GM06990 (cell line): ENCODE measurements around the gene AKAP1.

Source experiments
- DNase-seq: peaks from one replicate; pipeline ENCODE4 v3.0.0-alpha.2; 2011; ENCODE audit not compliant: insufficient read length; ENCODE audit errors: extremely low read depth
- H3K27me3 ChIP-seq: replicated peaks from 2 replicates; pipeline ENCODE4 v1.6.0; 2011; ENCODE audit warnings: low read length; ENCODE audit not compliant: control insufficient read depth, insufficient read depth
- H3K36me3 ChIP-seq: 2 replicates; pipeline ENCODE4 v1.5.1; 2011; ENCODE audit warnings: low read length; ENCODE audit not compliant: control insufficient read depth, insufficient read depth
- H3K4me3 ChIP-seq: replicated peaks from 2 replicates; pipeline ENCODE4 v1.5.1; 2011; ENCODE audit warnings: low read depth, mild to moderate bottlenecking, control low read depth, low read length
- CTCF ChIP-seq: IDR thresholded peaks from 2 replicates; pipeline ENCODE4 v1.5.1; 2011; ENCODE audit warnings: low read length, control low read depth, mild to moderate bottlenecking, inconsistent platforms; ENCODE audit not compliant: insufficient read depth, poor library complexity, severe bottlenecking

Gene AKAP1

GRCh38 chr17:57142925-57143324 lies 57.9 kb downstream of the AKAP1 start:
- no peak for TF ChIP-seq CTCF
- H3K4me3 ChIP-seq = no peak overlapping the region
- DNase-seq = no peak
- no peaks in the 10 kb centered on the region for H3K36me3 ChIP-seq
- no peaks in the 10 kb centered on the region for H3K27me3 ChIP-seq

- Histone ChIP-seq H3K36me3 (no peaks in the 10 kb centered on the region), H3K27me3 (no peaks in the 10 kb centered on the region), H3K4me3 (no peak overlapping the region)
- DNase-seq = no peak
- no peak for TF ChIP-seq CTCF
Measured at GRCh38 chr17:57143361-57143760, 58.3 kb downstream of the AKAP1 start.

- Histone ChIP-seq H3K4me3 (no peak overlapping the region), H3K27me3 (no peaks in the 10 kb centered on the region), H3K36me3 (no peaks in the 10 kb centered on the region)
- DNase-seq = no peak
- no peak for TF ChIP-seq CTCF
Measured at GRCh38 chr17:57143919-57144318, 58.9 kb downstream of the AKAP1 start.

- Histone ChIP-seq H3K4me3 (no peak overlapping the region), H3K36me3 (no peaks in the 10 kb centered on the region), H3K27me3 (no peaks in the 10 kb centered on the region)
- no peak for TF ChIP-seq CTCF
- DNase-seq = no peak
Measured at GRCh38 chr17:57144567-57144966, 59.5 kb downstream of the AKAP1 start.

GRCh38 chr17:57145347-57145746 lies 60.3 kb downstream of the AKAP1 start:
- H3K36me3 ChIP-seq = no peaks in the 10 kb centered on the region
- H3K4me3 ChIP-seq = no peak overlapping the region
- TF ChIP-seq CTCF = no peak
- H3K27me3 ChIP-seq = no peaks in the 10 kb centered on the region
- DNase-seq = no peak

- Histone ChIP-seq H3K4me3 (no peak overlapping the region), H3K27me3 (no peaks in the 10 kb centered on the region), H3K36me3 (no peaks in the 10 kb centered on the region)
- no peak for DNase-seq
- TF ChIP-seq CTCF = no peak
Measured at GRCh38 chr17:57146273-57146672, 61.2 kb downstream of the AKAP1 start.
